Measurements from ENCODE around the gene PAPPA. TPM values are rescaled to one million over a fixed set of nuclear protein-coding genes. Genes with fewer than 3 reads are reported as not detected.

Gene PAPPA
- polyA plus RNA-seq, 1 of the 3 experiments (the other 2 are of a cell fraction) = 44.5 TPM

GRCh38 chr9:116447934-116448333, 294.3 kb downstream of the PAPPA start:
- POLR2A ChIA-PET = no interaction called here
- Histone ChIP-seq H3K79me2 (ENCODE audit: insufficient read depth) (no peaks in the 10 kb centered on the region), H3K4me1 (ENCODE audit: control insufficient read depth in 1 of 2, insufficient read depth in 2 of 2, low read depth in 1 of 2, low read length in 1 of 2) (no peaks in the 10 kb centered on the region; a peak in 1 of 4 replicates), H3K9ac (no peak overlapping the region), H3K27ac (ENCODE audit: low read depth in 2 of 2, low read length in 1 of 2) (no peak overlapping the region), H4K20me1 (ENCODE audit: insufficient read depth) (no peaks in the 10 kb centered on the region), H3K36me3 (replicated peaks in 1 of 2; ENCODE audit: control insufficient read depth in 1 of 2, insufficient read depth in 2 of 2, low read length in 1 of 2) (no peaks in the 10 kb centered on the region), H2AFZ (ENCODE audit: low read depth) (no peak overlapping the region), H3F3A (replicated peaks; ENCODE audit: insufficient read depth) (no peaks in the 10 kb centered on the region), H3K4me2 (no peak overlapping the region), H3K4me3 (ENCODE audit: low read depth in 2 of 2, low read length in 1 of 2) (no peak overlapping the region), H3K9me2 (no peaks in the 10 kb centered on the region), H3K9me3 (no peaks in the 10 kb centered on the region), H3K27me3 (ENCODE audit: insufficient read depth) (no peaks in the 10 kb centered on the region)
- WGBS (ENCODE audit: low lambda C conversion rate) = 82% methylated on average over 6 of the region's 6 CpGs
- CTCF ChIA-PET = no interaction called here
- TF ChIP-seq GATA2 (CRISPR knock-in tag; IDR thresholded peaks at IDR 0.05) = no peak
- TF ChIP-seq ELF1 (IDR thresholded peaks at IDR 0.05) = no peak
- TF ChIP-seq REST (IDR thresholded peaks at IDR 0.05; ENCODE audit: low read depth, low read length) = no peak
- no peak for TF ChIP-seq USF2 (IDR thresholded peaks at IDR 0.05; ENCODE audit: borderline replicate concordance, low read depth, low read length)
- TF ChIP-seq TCF12 (IDR thresholded peaks at IDR 0.05) = no peak
- TF ChIP-seq YY1 (IDR thresholded peaks at IDR 0.05; ENCODE audit: low read depth) = no peak
- no peak for TF ChIP-seq IRF3 (IDR thresholded peaks at IDR 0.05; ENCODE audit: low read depth, low read length)
- TF ChIP-seq FOSL2 (IDR thresholded peaks at IDR 0.05; ENCODE audit: borderline replicate concordance, low read depth) = no peak
- TF ChIP-seq PBX3 (IDR thresholded peaks at IDR 0.05) = no peak
- TF ChIP-seq SIN3A (IDR thresholded peaks at IDR 0.05; ENCODE audit: borderline replicate concordance, low read depth, low read length) = no peak
- no peak for TF ChIP-seq FOXJ3 (CRISPR knock-in tag; IDR thresholded peaks at IDR 0.05)
- no peak for TF ChIP-seq RFX5 (IDR thresholded peaks at IDR 0.05; ENCODE audit: low read length)
- no peak for DNase-seq
